CD14-positive monocyte (primary cell): Measurements from ENCODE around the gene C11orf42. TPM values are rescaled to one million over a fixed set of nuclear protein-coding genes. Genes with fewer than 3 reads are reported as not detected.

ENCODE experiments used
- DNase-seq, 3 donors: peaks; one replicate each; pipeline ENCODE4 v3.0.0-alpha.2; 2011 to 2022
- H2AFZ ChIP-seq: 2 replicates; pipeline ENCODE4 v1.6.0; 2012; ENCODE audit warnings: mild to moderate bottlenecking, low read depth, low read length, inconsistent platforms; ENCODE audit not compliant: insufficient read depth, poor library complexity, severe bottlenecking
- H3K27ac ChIP-seq, 2 donors: 1 replicate in 1 of 2; 2 replicates in 1 of 2; pipeline ENCODE4 v1.5.1; 2012 to 2013; ENCODE audit warnings: low read length in 2 of 2, control low read depth in 1 of 2, inconsistent platforms in 1 of 2, low read depth in 1 of 2, mild to moderate bottlenecking in 1 of 2
- H3K27me3 ChIP-seq, 2 donors: one replicate each; pipeline versions ENCODE4 v1.6.0 to v1.6.1; 2011 to 2013; ENCODE audit warnings: low read length in 2 of 2; ENCODE audit not compliant: control insufficient read depth in 2 of 2, insufficient read depth in 2 of 2
- H3K36me3 ChIP-seq, 2 donors: replicated peaks in 1 of 2; 1 replicate in 1 of 2; 2 replicates in 1 of 2; pipeline versions ENCODE4 v1.5.1 to v1.6.1; 2012 to 2013; ENCODE audit warnings: low read length in 2 of 2, control low read depth in 1 of 2, inconsistent platforms in 1 of 2, mild to moderate bottlenecking in 1 of 2; ENCODE audit not compliant: insufficient read depth in 2 of 2, control insufficient read depth in 1 of 2
- H3K4me1 ChIP-seq, 2 donors: 1 replicate in 1 of 2; 2 replicates in 1 of 2; pipeline versions ENCODE4 v1.5.1 to v1.6.1; 2012 to 2013; ENCODE audit warnings: low read length in 2 of 2, control low read depth in 1 of 2, inconsistent platforms in 1 of 2, mild to moderate bottlenecking in 1 of 2, moderate library complexity in 1 of 2; ENCODE audit not compliant: insufficient read depth in 2 of 2, control insufficient read depth in 1 of 2
- H3K4me2 ChIP-seq: replicated peaks from 2 replicates; pipeline ENCODE3; 2012; ENCODE audit warnings: low read length, moderate library complexity, mild to moderate bottlenecking; ENCODE audit not compliant: poor library complexity, severe bottlenecking; ENCODE audit errors: extremely low read depth
- H3K4me3 ChIP-seq, 3 experiments: fragments of 200-600 bp in 1 of 3; sonication (generic) in 1 of 3; replicated peaks in 1 of 3; 1 replicate in 2 of 3; 2 replicates in 1 of 3; pipeline ENCODE4 v1.5.1; 2011 to 2013; ENCODE audit warnings: low read length in 3 of 3, mild to moderate bottlenecking in 3 of 3, control low read depth in 2 of 3, low read depth in 2 of 3, inconsistent platforms in 1 of 3, moderate library complexity in 1 of 3
- H3K79me2 ChIP-seq: 2 replicates; pipeline ENCODE4 v1.6.0; 2012; ENCODE audit warnings: mild to moderate bottlenecking, control low read depth, inconsistent platforms, low read length, moderate library complexity; ENCODE audit not compliant: insufficient read depth
- H3K9ac ChIP-seq: 2 replicates; pipeline ENCODE4 v1.6.0; 2017; ENCODE audit warnings: low read length, mild to moderate bottlenecking; ENCODE audit not compliant: insufficient read depth, poor library complexity, severe bottlenecking
- H3K9me3 ChIP-seq, 2 donors: replicated peaks in 1 of 2; 1 replicate in 1 of 2; 2 replicates in 1 of 2; pipeline versions ENCODE4 v1.5.1 to v1.6.1; 2012 to 2013; ENCODE audit warnings: low read length in 2 of 2, control low read depth in 1 of 2; ENCODE audit not compliant: control insufficient read depth in 1 of 2, insufficient read depth in 1 of 2
- H4K20me1 ChIP-seq: 2 replicates; pipeline ENCODE4 v1.6.0; 2012; ENCODE audit warnings: mild to moderate bottlenecking, low read length, control low read depth, moderate library complexity; ENCODE audit not compliant: insufficient read depth
- H3K27ac Mint-ChIP-seq, 7 donors: one replicate each; pipeline ENCODE4 v1.8.0; 2020; ENCODE audit warnings: mild to moderate bottlenecking in 7 of 7, mixed read lengths in 7 of 7, moderate library complexity in 6 of 7, inconsistent platforms in 2 of 7
- H3K27me3 Mint-ChIP-seq, 3 donors: one replicate each; pipeline ENCODE4 v1.8.0; 2021 to 2022; ENCODE audit warnings: low read depth in 3 of 3, mild to moderate bottlenecking in 3 of 3, mixed read lengths in 3 of 3, moderate library complexity in 3 of 3, inconsistent platforms in 1 of 3
- H3K36me3 Mint-ChIP-seq, 2 donors: one replicate each; pipeline ENCODE4 v1.8.0; 2020; ENCODE audit warnings: mixed read lengths in 2 of 2, inconsistent platforms in 1 of 2, mild to moderate bottlenecking in 1 of 2
- H3K4me1 Mint-ChIP-seq: one replicate; pipeline ENCODE4 v1.8.0; 2020; ENCODE audit warnings: mild to moderate bottlenecking, mixed read lengths
- H3K4me3 Mint-ChIP-seq, 2 donors: one replicate each; pipeline ENCODE4 v1.8.0; 2020; ENCODE audit warnings: mild to moderate bottlenecking in 2 of 2, mixed read lengths in 2 of 2, moderate library complexity in 1 of 2
- H3K9me3 Mint-ChIP-seq, 7 donors: one replicate each; pipeline ENCODE4 v1.8.0; 2020 to 2022; ENCODE audit warnings: mixed read lengths in 7 of 7, mild to moderate bottlenecking in 6 of 7, moderate library complexity in 6 of 7, inconsistent platforms in 2 of 7
- WGBS: methylation state at CpG from one replicate; pipeline ENCODE4 v1.1.5; 2013; ENCODE audit warnings: missing lambda C conversion rate; ENCODE audit not compliant: insufficient coverage; 5-methylcytosine and 5-hydroxymethylcytosine counted together
- intact Hi-C, 2 donors: fragments of 100-400 bp; cut with micrococcal nuclease; formaldehyde crosslinking; loops; one replicate each; pipeline versions ENCODE4 v1.15.0 to v1.15.1; 2023
- polyA plus RNA-seq, 3 donors: library from polyadenylated mRNA; depleted of rRNA in 1 of 3; unstranded in 2 of 3; stranded (reverse) in 1 of 3; fragments of 300-500 nt in 2 of 3; fragments of >200 nt in 1 of 3; fragmentation: Illumina TruSeq in 2 of 3; gene quantifications; 1 replicate in 2 of 3; 2 replicates in 1 of 3; pipeline ENCODE4 v1.2.3, GENCODE V29; 2012 to 2021
- TF ChIP-seq, protein P1 (sequence below): fragments of 200-600 bp; IDR thresholded peaks from one replicate; pipeline ENCODE4 v1.8.0; 2022; ENCODE audit warnings: antibody characterized with exemption, mild to moderate bottlenecking

The C11orf42 gene
- polyA plus RNA-seq, 3 donors = not detected

DNA sequence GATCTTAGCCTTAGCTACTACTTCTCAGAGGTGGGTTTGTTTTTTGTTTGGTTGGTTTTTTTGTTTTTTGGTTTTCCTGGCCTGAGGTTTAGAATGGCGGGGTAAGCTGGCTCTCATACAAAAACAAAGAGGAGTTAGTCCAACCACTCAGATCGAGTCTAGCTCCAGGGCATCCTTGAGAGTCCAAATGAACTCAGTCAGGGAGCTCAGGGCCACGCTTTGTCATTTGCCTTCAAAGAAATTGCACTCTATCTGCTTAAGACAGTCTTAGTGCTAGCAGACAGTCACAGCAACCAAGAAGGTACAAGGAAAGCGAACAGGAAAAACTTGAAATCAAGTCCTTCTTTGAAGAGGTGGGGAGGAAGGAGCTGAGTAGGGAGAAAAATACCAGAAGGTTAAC is 11.1 kb downstream of the C11orf42 start:
- H3K79me2 ChIP-seq = peaks cover 4% of the 10 kb centered on the region

DNA sequence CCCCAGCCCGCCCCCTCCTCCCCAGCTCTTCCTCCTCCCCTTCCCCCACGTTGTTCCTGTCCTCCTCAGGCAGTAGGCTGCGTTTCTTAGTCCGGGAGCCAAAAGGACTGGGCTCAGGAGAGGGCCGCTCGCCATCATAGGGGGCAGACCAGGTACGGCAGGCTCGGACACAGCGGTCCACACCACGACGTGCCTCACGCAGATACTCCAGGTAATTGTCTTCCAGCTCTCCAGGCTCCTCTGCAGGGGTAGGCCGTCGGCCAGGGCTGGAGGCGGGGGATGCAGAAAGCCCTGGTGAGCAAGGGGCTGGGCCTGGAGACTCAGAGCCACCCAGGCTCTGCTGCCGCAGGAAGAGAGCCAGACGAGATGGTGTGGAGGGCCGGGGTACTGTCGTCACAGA is 12.4 kb downstream of the C11orf42 start:
- Histone ChIP-seq H3K27ac (no peak overlapping the region), H3K4me3 (no peak overlapping the region), H3K9me3 (no peaks in the 10 kb centered on the region), H4K20me1 (peaks cover 14% of the 10 kb centered on the region), H2AFZ (no peak overlapping the region), H3K27me3 (no peaks in the 10 kb centered on the region), H3K9ac (no peak overlapping the region), H3K4me1 (peaks cover 36 to 56% of the 10 kb centered on the region in 2 donors), H3K4me2 (no peak overlapping the region), H3K36me3 (peaks cover 78 to 94% of the 10 kb centered on the region in 2 donors), H3K79me2 (peaks cover 3% of the 10 kb centered on the region)
- WGBS = over 99% methylated on average over 15 of the region's 19 CpGs
- intact Hi-C loops = no loop called here
- Mint-ChIP-seq H3K27ac (peak overlapping the region in 1 of 7 donors; percentile 70), H3K36me3 (peaks cover 0 to 67% of the 10 kb centered on the region in 2 donors), H3K4me3 (no peak overlapping the region), H3K4me1 (peaks cover 29% of the 10 kb centered on the region), H3K27me3 (peaks cover 0 to 3% (median 0%) of the 10 kb centered on the region in 3 donors), H3K9me3 (no peaks in the 10 kb centered on the region)
- TF ChIP-seq, protein P1, sequence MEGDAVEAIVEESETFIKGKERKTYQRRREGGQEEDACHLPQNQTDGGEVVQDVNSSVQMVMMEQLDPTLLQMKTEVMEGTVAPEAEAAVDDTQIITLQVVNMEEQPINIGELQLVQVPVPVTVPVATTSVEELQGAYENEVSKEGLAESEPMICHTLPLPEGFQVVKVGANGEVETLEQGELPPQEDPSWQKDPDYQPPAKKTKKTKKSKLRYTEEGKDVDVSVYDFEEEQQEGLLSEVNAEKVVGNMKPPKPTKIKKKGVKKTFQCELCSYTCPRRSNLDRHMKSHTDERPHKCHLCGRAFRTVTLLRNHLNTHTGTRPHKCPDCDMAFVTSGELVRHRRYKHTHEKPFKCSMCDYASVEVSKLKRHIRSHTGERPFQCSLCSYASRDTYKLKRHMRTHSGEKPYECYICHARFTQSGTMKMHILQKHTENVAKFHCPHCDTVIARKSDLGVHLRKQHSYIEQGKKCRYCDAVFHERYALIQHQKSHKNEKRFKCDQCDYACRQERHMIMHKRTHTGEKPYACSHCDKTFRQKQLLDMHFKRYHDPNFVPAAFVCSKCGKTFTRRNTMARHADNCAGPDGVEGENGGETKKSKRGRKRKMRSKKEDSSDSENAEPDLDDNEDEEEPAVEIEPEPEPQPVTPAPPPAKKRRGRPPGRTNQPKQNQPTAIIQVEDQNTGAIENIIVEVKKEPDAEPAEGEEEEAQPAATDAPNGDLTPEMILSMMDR = no peak
- DNase-seq = no peak

More for the DNA sequence above, 11.1 kb downstream of the C11orf42 start:
- Histone ChIP-seq H3K27ac (peak overlapping the region in 1 of 2 donors; percentile 3), H3K9ac (no peak overlapping the region), H3K4me3 (no peak overlapping the region), H3K36me3 (peaks cover 72 to 90% of the 10 kb centered on the region in 2 donors), H3K4me1 (peaks cover 39 to 59% of the 10 kb centered on the region in 2 donors), H3K9me3 (no peaks in the 10 kb centered on the region), H2AFZ (no peak overlapping the region), H3K4me2 (no peak overlapping the region), H4K20me1 (peaks cover 14% of the 10 kb centered on the region), H3K27me3 (no peaks in the 10 kb centered on the region)
- 100% methylated on average over 3 of the region's 4 CpGs for WGBS
- Mint-ChIP-seq H3K27ac (peak overlapping the region in 4 of 7 donors; percentile 10 to 73 (median 33)), H3K27me3 (peaks cover 0 to 3% (median 0%) of the 10 kb centered on the region in 3 donors), H3K4me3 (no peak overlapping the region), H3K36me3 (peaks cover 0 to 54% of the 10 kb centered on the region in 2 donors), H3K9me3 (no peaks in the 10 kb centered on the region), H3K4me1 (peaks cover 19% of the 10 kb centered on the region)
- TF ChIP-seq, protein P1 = no peak
- intact Hi-C loops = no loop called here
- no peak for DNase-seq
